Activated CD8-positive, alpha-beta memory T cell treated with anti-CD3 and anti-CD28 coated beads, Interleukin-2, amount 50 U/mL, for 24 hours (primary cell): ENCODE results near the gene TUBB4B.

ENCODE experiments used
- DNase-seq: peaks from one replicate; pipeline ENCODE4 v3.0.0-alpha.2; 2020; ENCODE audit errors: extremely low read depth

TUBB4B gene

DNA sequence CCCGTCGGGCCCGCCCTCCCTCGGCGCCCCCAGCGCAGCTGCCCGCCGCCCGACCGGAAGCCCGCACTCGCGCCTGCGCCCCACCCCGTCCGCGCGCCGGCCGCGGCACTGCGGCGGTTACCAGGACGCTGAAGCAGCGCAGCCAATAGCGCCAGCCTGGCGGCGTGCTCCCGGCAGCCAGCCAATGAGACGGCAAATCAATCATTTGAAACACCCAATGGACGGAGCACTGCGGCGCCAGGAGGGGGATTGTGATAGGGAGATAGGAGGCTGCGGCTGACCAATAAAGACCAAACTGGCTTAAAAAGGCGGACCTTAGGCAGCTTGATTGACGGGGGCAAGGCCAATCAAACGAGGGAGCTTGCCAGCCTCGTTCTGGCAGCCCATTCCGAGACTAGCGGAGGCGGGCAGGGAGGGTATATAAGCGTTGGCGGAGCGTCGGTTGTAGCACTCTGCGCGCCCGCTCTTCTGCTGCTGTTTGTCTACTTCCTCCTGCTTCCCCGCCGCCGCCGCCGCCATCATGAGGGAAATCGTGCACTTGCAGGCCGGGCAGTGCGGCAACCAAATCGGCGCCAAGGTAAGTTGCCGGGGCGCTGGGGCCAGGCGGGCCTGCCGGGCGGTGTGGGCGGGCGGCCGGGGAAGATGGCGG lies at the start of gene TUBB4B:
TSS of gene TUBB4B (plus strand) at position 447 of the 649 bp plus-strand sequence. CDS start at position 521, 74 bp downstream.
- peak; percentile 97 for DNase-seq

DNA sequence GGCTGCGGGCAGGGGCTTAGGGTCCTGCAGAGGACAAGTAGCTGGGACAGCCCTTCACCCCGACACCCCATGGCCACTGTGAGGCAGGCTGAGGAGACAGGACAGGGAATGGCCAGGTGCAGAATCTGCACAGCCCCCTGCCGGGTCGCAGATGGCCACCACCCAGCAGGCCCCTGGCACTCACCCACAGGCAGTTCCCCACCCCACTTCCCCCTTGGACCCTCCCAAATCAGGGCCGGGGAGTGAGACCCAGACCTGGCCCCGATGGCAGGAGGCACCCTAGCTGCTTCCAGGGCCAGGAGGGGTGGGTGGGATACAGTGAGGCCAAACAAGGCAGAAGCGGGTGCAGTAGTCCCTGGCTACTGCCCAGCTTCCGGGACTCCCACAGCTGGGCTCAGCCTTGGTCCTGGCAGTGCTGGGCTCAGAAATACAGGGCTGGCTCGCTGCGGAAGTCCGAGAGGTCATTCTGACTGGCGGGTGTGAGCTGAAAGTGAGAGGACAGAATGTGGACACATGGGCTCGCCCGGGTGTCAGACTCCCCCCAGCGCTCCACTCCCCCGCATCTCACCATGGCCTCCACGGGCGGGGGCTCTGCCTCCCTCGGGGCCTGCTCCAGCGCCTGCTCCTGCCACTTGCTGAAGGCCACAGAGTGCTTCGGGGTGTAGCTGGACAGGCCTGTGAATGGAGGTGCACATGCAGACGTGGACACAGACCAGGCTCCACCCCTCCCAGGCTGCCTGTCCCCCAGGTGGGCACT lies 49.2 kb upstream of the TUBB4B start:
- no peak for DNase-seq

GRCh38 chr9:137192448-137192780 lies 48.7 kb upstream of the TUBB4B start:
- no peak for DNase-seq

GRCh38 chr9:137192859-137193258 lies 48.2 kb upstream of the TUBB4B start:
- DNase-seq, result no peak

DNA sequence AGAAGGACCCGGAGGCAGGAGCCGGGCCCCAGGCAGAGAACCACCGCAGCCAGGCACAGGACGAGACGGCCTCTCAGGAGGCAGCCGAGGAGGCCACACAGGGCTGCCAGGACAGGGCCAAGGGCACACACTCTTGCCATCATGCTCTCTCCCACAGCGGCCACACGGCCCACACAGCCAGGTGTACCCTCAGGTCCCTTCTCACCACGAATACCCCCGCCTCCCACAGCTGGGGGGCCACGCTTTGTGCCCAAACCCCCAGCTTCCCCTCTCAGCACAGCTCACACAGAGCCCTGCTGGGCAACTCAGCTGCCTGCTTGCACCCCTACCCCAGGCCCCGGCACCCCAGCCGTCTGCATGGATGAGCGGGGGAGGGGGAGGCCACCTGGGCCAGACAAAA lies 47.3 kb upstream of the TUBB4B start:
- DNase-seq, result no peak

- no peak for DNase-seq
These were observed 46.7 kb upstream of the TUBB4B start for GRCh38 chr9:137194388-137194787.

- no peak for DNase-seq
These were observed 46.2 kb upstream of the TUBB4B start for GRCh38 chr9:137194909-137195308.

DNA sequence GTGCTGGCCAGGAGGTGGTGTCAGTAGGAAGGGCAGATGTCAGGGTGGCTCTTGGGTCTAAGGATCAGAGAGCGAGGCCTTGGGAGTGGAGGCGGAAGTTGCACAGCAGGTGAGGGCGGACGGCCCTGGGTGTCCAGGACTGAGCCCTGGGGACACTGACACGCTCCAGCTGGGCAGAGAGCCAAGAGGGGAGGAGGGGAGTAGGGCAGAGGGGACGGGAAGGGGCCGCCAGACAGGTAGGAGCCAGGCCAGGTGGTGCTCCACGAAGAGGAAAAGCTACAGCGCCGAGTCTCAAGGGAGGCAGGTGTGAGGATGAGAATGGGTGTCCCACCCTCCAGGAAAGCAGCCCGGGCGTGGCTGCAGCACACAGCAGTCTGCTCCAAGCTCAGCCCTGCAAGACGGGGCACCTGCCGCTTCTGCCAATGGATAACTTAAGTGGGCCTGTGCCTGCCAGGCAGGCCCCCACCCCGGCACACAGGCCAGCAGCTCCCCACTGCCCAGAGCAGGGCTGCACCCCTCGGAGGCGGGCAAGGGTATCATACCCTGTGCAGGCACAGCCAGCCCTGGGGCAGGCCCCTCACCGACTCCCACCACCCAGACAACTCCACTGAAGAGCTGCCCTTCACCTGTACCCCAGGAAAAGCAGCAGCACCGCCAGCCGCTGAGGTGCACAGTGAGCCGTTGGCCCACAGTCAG lies 45.4 kb upstream of the TUBB4B start:
- DNase-seq, result no peak

- DNase-seq, result no peak
These were observed 42.8 kb upstream of the TUBB4B start for GRCh38 chr9:137198051-137198901.

GRCh38 chr9:137198902-137199283 lies 42.2 kb upstream of the TUBB4B start:
- no peak for DNase-seq

DNA sequence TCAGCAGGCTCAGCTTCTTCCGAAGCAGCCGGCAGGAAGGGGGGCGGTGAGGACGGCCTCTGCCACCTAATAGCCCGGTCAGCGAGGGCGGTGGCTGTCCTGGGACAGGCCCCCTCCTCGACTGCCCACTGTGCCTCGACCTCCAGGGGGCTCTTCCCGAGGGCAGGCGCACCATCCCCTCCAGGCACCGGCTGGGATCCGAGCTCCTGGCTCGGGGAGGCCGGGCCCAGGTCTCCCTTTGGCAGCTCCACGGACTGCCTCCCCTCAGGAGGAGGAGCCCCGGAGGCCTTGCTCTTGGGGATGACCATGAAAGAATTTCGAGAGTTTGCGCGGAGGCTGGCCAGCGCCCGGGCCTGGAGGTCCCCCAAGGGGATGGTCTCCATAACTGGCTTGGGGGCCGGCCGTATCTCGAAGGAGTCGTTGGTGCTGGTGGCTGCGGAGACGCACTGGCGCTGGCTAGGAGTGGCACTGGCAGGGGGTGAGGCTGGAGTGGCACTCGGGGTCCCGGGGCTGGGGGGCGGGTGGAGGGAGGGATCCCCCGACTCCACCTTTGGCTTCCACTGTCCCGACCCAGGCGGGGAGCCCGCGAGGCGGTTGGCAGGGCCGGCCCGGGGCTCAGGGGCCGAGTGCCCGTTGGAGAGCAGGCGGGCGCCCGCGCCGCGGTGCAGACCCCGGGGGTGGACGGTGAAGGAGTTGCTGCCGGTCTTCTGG lies 41.5 kb upstream of the TUBB4B start:
- DNase-seq, result no peak

- DNase-seq, result peak; percentile 96
These were observed 40.5 kb upstream of the TUBB4B start, which contains the start of gene TPRN for GRCh38 chr9:137200311-137201204. TSS of gene TPRN (minus strand) at chr9:137200741. CDS start at chr9:137200711, 30 bp downstream.

DNA sequence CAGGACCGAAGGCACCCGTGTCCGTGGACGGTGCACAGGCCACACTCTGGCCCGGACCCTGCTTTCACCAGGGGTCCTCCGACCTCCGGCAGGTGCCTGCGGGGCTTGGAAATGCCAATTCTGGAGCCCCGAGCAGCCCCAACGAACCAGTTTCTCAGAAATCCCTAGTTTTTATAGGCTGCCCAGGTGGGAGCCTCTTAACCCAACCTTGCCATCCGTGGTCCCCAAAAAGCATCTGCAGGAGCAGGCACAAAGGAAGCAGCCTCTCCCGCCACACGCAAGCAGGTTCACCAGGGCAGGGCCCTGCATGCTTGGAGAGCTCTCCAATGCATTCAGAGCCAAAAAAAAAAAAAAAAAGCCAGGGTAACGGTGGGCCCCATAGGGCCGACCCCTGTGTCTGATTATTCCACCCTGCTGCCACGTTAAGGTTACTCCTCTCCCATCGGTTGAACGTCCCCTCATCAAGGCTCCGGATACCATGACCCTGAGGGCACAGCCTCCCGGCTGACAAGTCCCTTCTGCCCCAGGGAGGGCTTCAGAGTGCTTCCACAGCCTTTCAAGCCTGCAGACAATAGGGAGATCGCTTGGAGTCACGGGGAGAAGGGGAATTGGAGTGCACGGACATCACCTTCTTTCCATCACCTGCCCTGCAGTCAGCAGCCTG lies 39.8 kb upstream of the TUBB4B start:
- DNase-seq, result no peak

- DNase-seq, result no peak
These were observed 38.1 kb upstream of the TUBB4B start for GRCh38 chr9:137202966-137203365.

DNA sequence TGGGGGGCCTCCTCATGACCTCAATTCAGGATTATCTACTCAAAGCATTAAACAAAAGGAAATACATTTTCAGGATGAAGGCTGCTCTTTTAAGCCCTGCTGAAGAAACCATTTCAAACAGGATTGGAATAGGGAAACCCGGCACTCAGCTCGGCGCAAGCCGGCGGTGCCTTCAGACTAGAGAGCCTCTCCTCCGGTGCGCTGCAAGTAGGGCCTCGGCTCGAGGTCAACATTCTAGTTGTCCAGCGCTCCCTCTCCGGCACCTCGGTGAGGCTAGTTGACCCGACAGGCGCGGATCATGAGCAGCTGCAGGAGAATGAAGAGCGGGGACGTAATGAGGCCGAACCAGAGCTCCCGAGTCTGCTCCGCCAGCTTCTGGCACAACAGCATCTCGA lies 36.4 kb upstream of the TUBB4B start:
- no peak for DNase-seq

GRCh38 chr9:137205126-137206069 lies 35.7 kb upstream of the TUBB4B start, which contains the start of the genes NDOR1 and TMEM203:
TSS of gene NDOR1 (plus strand) at chr9:137205700. CDS start at chr9:137205778, 78 bp downstream.
TSS of gene TMEM203 (minus strand) at chr9:137205648. CDS start at chr9:137205414, 234 bp downstream.
- DNase-seq, result peak; percentile 93

DNA sequence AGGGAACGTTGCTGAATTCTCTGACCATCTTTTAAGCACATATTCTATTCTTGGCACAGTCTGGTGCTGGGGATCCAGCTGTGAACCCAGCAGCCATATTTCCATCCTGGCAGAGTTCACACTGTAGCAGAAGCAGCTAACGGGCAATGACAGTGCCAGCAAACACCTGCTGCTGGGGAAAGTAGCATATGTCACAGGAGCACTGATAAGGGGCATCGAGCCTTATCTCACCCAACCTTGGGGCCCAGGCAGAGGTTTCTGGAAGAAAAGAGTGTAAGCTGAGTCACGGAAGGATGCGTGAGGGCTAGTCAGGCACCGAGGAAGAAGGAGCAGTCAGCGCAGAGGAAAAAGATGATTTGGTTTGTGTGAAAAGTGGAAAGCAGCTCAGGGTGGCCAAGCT lies 34.5 kb upstream of the TUBB4B start:
- no peak for DNase-seq

DNA sequence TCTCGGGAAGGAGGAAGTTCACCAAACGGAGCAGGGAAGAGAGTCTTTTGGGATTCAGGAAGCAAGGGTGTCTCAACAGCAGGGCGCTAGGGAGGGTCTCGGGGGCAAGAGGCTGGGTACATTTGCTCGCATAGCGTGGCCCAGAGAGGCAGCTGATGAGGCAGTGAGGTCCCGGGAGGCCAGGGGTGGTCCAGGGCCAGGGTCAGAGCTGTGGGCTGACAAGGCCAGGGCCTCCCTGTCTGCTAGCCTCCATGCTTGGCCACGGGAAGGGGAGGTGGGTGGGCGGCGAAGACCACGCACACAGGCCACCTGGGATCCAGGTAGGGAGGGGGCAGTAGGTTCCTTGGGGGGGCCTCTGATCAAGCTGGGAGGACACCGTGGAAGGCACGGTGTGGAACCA lies 29.6 kb upstream of the TUBB4B start:
- no peak for DNase-seq
